Adrenal gland (tissue), 5 donors: ENCODE data around the gene ITGBL1.

Experiments used
- CTCF ChIP-seq, 6 experiments: fragments of 450-650 bp in 4 of 6; fragments of 200-600 bp in 2 of 6; sonication (generic) in 1 of 6; IDR thresholded peaks; 1 replicate in 5 of 6; 2 replicates in 1 of 6; pipeline versions ENCODE4 v1.5.1 to v1.8.0; 2016 to 2021; ENCODE audit warnings: antibody characterized with exemption in 6 of 6, mild to moderate bottlenecking in 2 of 6, moderate library complexity in 1 of 6
- POLR2A ChIP-seq, 2 donors: fragments of 450-650 bp; IDR thresholded peaks; one replicate each; pipeline ENCODE4 v1.6.1; 2017; ENCODE audit warnings: antibody characterized with exemption in 2 of 2, mild to moderate bottlenecking in 2 of 2, moderate library complexity in 1 of 2
- donor health status: DM: no; HTN: no; CAD: no.

GRCh38 chr13:101552286-101552685 lies 99.8 kb downstream of the ITGBL1 start:
- TF ChIP-seq CTCF (IDR thresholded peaks at IDR 0.05) (no peak), POLR2A (IDR thresholded peaks at IDR 0.05) (no peak)
